ENCODE measurements around the gene ITPR1. TPM values are rescaled to one million over a fixed set of nuclear protein-coding genes. Genes with fewer than 3 reads are reported as not detected.

Gene ITPR1
- total and polyA plus RNA-seq, 2 experiments from 2014 or later: 6.8 to 21.0 TPM

DNA sequence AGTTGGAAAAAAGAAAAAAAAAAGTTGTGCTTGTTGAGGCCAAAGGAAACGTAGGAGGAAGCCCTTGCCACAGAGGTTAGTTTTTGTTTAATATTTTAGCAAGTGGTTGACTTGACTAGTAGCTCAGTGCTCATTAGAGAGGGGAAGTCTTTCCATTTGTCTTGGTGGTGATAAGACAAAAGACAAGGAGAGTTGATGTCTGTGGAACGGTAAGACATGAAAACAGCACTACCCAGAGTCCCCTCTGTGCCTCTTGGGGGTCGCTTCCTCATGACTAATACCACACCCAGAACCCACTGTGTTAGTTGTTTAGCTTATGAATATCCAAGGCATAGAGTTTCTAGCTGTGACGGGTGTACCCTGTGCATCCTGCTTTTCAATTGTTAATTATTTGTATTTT, 211.4 kb downstream of the ITPR1 start:
- TF ChIP-seq NANOG (IDR thresholded peaks at IDR 0.05; ENCODE audit: borderline replicate concordance) (no peak), ZNF331 (CRISPR knock-in tag; IDR thresholded peaks at IDR 0.05; ENCODE audit: low read depth) (no peak), POLR2AphosphoS5 (IDR thresholded peaks at IDR 0.05; ENCODE audit: low read depth) (no peak), CREB1 (CRISPR knock-in tag; IDR thresholded peaks at IDR 0.05; ENCODE audit: low read depth) (no peak), STAT1 (IDR thresholded peaks at IDR 0.05; ENCODE audit: unreplicated experiment) (no peak), EZH2phosphoT487 (IDR thresholded peaks at IDR 0.05; ENCODE audit: unreplicated experiment) (no peak), EZH2 (IDR thresholded peaks at IDR 0.05; ENCODE audit: low read depth, unreplicated experiment) (no peak), ZNF114 (CRISPR knock-in tag; IDR thresholded peaks at IDR 0.05) (no peak), JUNB (IDR thresholded peaks at IDR 0.05; ENCODE audit: unreplicated experiment) (no peak)
- TF ChIP-seq, protein P1, sequence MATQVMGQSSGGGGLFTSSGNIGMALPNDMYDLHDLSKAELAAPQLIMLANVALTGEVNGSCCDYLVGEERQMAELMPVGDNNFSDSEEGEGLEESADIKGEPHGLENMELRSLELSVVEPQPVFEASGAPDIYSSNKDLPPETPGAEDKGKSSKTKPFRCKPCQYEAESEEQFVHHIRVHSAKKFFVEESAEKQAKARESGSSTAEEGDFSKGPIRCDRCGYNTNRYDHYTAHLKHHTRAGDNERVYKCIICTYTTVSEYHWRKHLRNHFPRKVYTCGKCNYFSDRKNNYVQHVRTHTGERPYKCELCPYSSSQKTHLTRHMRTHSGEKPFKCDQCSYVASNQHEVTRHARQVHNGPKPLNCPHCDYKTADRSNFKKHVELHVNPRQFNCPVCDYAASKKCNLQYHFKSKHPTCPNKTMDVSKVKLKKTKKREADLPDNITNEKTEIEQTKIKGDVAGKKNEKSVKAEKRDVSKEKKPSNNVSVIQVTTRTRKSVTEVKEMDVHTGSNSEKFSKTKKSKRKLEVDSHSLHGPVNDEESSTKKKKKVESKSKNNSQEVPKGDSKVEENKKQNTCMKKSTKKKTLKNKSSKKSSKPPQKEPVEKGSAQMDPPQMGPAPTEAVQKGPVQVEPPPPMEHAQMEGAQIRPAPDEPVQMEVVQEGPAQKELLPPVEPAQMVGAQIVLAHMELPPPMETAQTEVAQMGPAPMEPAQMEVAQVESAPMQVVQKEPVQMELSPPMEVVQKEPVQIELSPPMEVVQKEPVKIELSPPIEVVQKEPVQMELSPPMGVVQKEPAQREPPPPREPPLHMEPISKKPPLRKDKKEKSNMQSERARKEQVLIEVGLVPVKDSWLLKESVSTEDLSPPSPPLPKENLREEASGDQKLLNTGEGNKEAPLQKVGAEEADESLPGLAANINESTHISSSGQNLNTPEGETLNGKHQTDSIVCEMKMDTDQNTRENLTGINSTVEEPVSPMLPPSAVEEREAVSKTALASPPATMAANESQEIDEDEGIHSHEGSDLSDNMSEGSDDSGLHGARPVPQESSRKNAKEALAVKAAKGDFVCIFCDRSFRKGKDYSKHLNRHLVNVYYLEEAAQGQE (IDR thresholded peaks at IDR 0.05; ENCODE audit: unreplicated experiment): no peak
- TF ChIP-seq, protein P2, sequence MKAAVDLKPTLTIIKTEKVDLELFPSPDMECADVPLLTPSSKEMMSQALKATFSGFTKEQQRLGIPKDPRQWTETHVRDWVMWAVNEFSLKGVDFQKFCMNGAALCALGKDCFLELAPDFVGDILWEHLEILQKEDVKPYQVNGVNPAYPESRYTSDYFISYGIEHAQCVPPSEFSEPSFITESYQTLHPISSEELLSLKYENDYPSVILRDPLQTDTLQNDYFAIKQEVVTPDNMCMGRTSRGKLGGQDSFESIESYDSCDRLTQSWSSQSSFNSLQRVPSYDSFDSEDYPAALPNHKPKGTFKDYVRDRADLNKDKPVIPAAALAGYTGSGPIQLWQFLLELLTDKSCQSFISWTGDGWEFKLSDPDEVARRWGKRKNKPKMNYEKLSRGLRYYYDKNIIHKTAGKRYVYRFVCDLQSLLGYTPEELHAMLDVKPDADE (IDR thresholded peaks at IDR 0.05): no peak
- TF ChIP-seq, protein P3, sequence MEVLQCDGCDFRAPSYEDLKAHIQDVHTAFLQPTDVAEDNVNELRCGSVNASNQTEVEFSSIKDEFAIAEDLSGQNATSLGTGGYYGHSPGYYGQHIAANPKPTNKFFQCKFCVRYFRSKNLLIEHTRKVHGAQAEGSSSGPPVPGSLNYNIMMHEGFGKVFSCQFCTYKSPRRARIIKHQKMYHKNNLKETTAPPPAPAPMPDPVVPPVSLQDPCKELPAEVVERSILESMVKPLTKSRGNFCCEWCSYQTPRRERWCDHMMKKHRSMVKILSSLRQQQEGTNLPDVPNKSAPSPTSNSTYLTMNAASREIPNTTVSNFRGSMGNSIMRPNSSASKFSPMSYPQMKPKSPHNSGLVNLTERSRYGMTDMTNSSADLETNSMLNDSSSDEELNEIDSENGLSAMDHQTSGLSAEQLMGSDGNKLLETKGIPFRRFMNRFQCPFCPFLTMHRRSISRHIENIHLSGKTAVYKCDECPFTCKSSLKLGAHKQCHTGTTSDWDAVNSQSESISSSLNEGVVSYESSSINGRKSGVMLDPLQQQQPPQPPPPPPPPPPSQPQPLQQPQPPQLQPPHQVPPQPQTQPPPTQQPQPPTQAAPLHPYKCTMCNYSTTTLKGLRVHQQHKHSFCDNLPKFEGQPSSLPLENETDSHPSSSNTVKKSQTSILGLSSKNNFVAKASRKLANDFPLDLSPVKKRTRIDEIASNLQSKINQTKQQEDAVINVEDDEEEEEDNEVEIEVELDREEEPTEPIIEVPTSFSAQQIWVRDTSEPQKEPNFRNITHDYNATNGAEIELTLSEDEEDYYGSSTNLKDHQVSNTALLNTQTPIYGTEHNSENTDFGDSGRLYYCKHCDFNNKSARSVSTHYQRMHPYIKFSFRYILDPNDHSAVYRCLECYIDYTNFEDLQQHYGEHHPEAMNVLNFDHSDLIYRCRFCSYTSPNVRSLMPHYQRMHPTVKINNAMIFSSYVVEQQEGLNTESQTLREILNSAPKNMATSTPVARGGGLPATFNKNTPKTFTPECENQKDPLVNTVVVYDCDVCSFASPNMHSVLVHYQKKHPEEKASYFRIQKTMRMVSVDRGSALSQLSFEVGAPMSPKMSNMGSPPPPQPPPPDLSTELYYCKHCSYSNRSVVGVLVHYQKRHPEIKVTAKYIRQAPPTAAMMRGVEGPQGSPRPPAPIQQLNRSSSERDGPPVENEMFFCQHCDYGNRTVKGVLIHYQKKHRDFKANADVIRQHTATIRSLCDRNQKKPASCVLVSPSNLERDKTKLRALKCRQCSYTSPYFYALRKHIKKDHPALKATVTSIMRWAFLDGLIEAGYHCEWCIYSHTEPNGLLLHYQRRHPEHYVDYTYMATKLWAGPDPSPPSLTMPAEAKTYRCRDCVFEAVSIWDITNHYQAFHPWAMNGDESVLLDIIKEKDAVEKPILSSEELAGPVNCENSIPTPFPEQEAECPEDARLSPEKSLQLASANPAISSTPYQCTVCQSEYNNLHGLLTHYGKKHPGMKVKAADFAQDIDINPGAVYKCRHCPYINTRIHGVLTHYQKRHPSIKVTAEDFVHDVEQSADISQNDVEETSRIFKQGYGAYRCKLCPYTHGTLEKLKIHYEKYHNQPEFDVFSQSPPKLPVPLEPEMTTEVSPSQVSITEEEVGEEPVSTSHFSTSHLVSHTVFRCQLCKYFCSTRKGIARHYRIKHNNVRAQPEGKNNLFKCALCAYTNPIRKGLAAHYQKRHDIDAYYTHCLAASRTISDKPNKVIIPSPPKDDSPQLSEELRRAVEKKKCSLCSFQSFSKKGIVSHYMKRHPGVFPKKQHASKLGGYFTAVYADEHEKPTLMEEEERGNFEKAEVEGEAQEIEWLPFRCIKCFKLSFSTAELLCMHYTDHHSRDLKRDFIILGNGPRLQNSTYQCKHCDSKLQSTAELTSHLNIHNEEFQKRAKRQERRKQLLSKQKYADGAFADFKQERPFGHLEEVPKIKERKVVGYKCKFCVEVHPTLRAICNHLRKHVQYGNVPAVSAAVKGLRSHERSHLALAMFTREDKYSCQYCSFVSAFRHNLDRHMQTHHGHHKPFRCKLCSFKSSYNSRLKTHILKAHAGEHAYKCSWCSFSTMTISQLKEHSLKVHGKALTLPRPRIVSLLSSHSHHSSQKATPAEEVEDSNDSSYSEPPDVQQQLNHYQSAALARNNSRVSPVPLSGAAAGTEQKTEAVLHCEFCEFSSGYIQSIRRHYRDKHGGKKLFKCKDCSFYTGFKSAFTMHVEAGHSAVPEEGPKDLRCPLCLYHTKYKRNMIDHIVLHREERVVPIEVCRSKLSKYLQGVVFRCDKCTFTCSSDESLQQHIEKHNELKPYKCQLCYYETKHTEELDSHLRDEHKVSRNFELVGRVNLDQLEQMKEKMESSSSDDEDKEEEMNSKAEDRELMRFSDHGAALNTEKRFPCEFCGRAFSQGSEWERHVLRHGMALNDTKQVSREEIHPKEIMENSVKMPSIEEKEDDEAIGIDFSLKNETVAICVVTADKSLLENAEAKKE (CRISPR knock-in tag; IDR thresholded peaks at IDR 0.05): no peak
- TF ChIP-seq, protein P4, sequence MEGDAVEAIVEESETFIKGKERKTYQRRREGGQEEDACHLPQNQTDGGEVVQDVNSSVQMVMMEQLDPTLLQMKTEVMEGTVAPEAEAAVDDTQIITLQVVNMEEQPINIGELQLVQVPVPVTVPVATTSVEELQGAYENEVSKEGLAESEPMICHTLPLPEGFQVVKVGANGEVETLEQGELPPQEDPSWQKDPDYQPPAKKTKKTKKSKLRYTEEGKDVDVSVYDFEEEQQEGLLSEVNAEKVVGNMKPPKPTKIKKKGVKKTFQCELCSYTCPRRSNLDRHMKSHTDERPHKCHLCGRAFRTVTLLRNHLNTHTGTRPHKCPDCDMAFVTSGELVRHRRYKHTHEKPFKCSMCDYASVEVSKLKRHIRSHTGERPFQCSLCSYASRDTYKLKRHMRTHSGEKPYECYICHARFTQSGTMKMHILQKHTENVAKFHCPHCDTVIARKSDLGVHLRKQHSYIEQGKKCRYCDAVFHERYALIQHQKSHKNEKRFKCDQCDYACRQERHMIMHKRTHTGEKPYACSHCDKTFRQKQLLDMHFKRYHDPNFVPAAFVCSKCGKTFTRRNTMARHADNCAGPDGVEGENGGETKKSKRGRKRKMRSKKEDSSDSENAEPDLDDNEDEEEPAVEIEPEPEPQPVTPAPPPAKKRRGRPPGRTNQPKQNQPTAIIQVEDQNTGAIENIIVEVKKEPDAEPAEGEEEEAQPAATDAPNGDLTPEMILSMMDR (conservative IDR thresholded peaks at IDR 0.05; ENCODE audit: low read depth in 2 of 2): no peak
- Mint-ChIP-seq H3K9me3 (no peaks in the 10 kb centered on the region; the same call in 2 of the 3 replicates), H3K27me3 (ENCODE audit: insufficient read depth, low read depth, poor library complexity) (no peaks in the 10 kb centered on the region)

More for the DNA sequence above, 211.4 kb downstream of the ITPR1 start:
- Histone ChIP-seq H3K79me2 (replicated peaks; ENCODE audit: insufficient read depth) (no peaks in the 10 kb centered on the region), H3K4me2 (no peak overlapping the region), H3K4me1 (ENCODE audit: insufficient read depth) (peaks cover 32% of the 10 kb centered on the region), H3K4me3 (no peak overlapping the region), H3F3A (replicated peaks; ENCODE audit: low read depth) (no peaks in the 10 kb centered on the region), H4K20me1 (replicated peaks; ENCODE audit: insufficient read depth) (no peaks in the 10 kb centered on the region), H3K9me2 (ENCODE audit: insufficient read depth) (no peaks in the 10 kb centered on the region; the same call in 1 of the 2 replicates), H2AFZ (no peak overlapping the region), H3K36me3 (ENCODE audit: insufficient read depth) (no peaks in the 10 kb centered on the region), H3K27me3 (ENCODE audit: insufficient read depth) (no peaks in the 10 kb centered on the region), H3K27ac (ENCODE audit: low read depth) (no peak overlapping the region)
- Mint-ChIP-seq H3K4me3 (no peak overlapping the region), H3K27ac (no peak overlapping the region), H3K36me3 (ENCODE audit: low read depth) (peaks cover 14% of the 10 kb centered on the region), H3K4me1 (peaks cover 33% of the 10 kb centered on the region)
- ATAC-seq (no peak), DNase-seq (ENCODE audit: low spot score) (no peak)

Measured in GM23338 (cell line).